ENCODE measurements around the gene NCS1. TPM values are rescaled to one million over a fixed set of nuclear protein-coding genes. Genes with fewer than 3 reads are reported as not detected.

The NCS1 gene
- total RNA-seq, 1 donor = 42.7 TPM

GRCh38 chr9:130172858-130173665, 858 bp downstream of the NCS1 start:
- peak; percentile 39 for DNase-seq (ENCODE audit: low read depth)
- TF ChIP-seq CTCF (IDR thresholded peaks at IDR 0.05; ENCODE audit: insufficient read depth, low read depth, low read length) = no peak
- H3K4me3 ChIP-seq (ENCODE audit: low read depth, low read length) = peak overlapping the region; percentile 64

- H3K4me3 ChIP-seq (ENCODE audit: low read depth, low read length) = peak overlapping the region; percentile 64
- TF ChIP-seq CTCF (IDR thresholded peaks at IDR 0.05; ENCODE audit: insufficient read depth, low read depth, low read length) = no peak
- peak; percentile 13 for DNase-seq (ENCODE audit: low read depth)
These were observed 1.4 kb downstream of the NCS1 start for GRCh38 chr9:130173666-130173983.

GRCh38 chr9:130174025-130174424, 1.8 kb downstream of the NCS1 start:
- no peak for TF ChIP-seq CTCF (IDR thresholded peaks at IDR 0.05; ENCODE audit: insufficient read depth, low read depth, low read length)
- DNase-seq (ENCODE audit: low read depth) = no peak
- H3K4me3 ChIP-seq (ENCODE audit: low read depth, low read length) = no peak overlapping the region

- TF ChIP-seq CTCF (IDR thresholded peaks at IDR 0.05; ENCODE audit: insufficient read depth, low read depth, low read length) = no peak
- DNase-seq (ENCODE audit: low read depth) = no peak
- H3K4me3 ChIP-seq (ENCODE audit: low read depth, low read length) = no peak overlapping the region
These were observed 2.7 kb downstream of the NCS1 start for GRCh38 chr9:130174920-130175321.

GRCh38 chr9:130175355-130175754, 3.2 kb downstream of the NCS1 start:
- no peak overlapping the region for H3K4me3 ChIP-seq (ENCODE audit: low read depth, low read length)
- no peak for TF ChIP-seq CTCF (IDR thresholded peaks at IDR 0.05; ENCODE audit: insufficient read depth, low read depth, low read length)
- DNase-seq (ENCODE audit: low read depth) = no peak

GRCh38 chr9:130176760-130177159, 4.6 kb downstream of the NCS1 start:
- DNase-seq (ENCODE audit: low read depth) = no peak
- TF ChIP-seq CTCF (IDR thresholded peaks at IDR 0.05; ENCODE audit: insufficient read depth, low read depth, low read length) = no peak
- H3K4me3 ChIP-seq (ENCODE audit: low read depth, low read length) = no peak overlapping the region
